GM21447 (cell line): Measurements from ENCODE around the gene GRB10.

Source experiments
- ATAC-seq: cut with Tn5 transposase; IDR thresholded peaks from one replicate; pipeline ENCODE4 v1.9.1; 2021; ENCODE audit not compliant: unreplicated experiment

Gene GRB10

DNA sequence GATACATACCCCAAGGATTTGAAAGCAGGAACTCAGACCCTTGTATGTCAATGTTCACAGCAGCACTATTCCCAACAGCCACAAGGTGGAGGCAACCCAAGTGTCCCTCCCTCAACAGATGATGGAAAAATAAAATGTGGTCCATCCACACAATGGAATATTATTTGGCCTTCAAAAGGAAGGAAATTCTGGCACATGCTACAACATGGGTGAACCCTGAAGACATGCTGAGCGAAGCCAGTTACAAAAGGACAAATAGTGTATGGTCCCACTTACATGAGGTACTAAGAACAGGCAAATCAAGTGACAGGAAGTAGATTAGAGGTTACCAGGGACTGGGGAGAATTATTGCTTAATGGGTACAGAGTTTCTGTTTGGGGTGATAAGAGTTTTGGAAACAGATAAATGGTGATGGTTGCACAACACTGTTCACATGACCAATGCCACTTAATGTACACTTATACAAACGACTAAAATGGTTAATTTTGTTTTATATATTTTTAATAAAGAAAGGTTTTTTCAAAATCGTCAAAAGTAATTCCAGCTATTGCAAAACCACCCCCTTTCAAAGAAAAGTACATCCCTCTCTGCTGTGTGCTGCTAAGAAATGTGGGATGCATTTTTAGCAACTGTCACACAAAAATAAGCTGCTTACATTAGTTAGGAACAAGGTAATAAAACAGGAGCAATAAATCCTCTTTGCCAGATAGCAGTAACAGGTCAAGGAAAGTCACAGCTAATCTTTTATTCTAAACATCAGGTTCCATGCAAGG lies 85.7 kb downstream of the GRB10 start:
- ATAC-seq = no peak

DNA sequence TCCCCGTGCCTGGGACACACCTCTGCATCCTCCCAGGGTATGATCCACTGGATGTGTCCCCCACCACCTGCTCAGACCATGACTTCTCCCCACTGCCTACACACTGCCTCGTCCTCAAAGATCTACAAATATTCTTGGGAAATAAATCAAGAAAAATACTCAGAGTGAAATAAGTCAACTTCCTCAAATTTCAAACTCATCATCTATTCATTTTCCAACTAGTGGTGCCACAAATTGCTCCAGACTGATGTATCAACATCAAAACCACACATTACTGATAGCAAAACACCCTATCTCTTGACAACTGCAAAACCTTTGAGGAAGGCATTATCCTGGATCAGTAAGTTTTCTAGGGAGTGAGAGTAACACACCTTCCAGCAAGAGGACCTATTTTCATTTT lies 87.7 kb downstream of the GRB10 start:
- no peak for ATAC-seq

DNA sequence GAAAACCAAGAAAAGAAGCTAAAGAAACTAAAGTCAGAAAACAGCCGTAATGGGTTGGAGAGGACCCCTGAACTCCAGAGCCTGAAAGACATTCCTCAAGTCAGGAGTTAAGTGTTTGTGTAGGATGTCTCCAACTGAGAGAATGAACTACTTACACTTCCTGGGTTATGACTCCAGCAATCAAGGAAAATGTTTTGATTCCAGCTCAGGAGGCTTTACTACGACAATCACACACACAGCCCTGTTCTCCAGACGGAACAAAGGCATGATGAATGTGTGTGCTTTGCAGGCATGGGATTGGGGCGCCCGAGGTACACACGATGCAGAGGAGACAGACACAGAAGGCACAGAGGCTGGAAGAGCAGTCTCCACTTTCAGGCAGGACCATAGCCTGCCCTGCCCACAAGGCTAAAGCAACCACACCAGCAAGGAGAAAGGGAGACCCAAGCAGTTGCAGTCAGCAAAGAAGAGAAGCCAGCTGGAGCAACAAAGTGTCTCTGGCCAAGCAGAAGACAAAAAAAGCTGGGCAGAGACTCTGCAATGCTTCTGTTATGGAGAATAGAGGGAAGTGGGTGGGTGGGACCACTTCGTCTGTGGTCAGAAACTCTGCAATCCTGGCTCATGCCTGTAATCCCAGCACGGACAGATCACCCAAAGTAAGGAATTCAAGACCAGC lies 89.1 kb downstream of the GRB10 start:
- no peak for ATAC-seq

DNA sequence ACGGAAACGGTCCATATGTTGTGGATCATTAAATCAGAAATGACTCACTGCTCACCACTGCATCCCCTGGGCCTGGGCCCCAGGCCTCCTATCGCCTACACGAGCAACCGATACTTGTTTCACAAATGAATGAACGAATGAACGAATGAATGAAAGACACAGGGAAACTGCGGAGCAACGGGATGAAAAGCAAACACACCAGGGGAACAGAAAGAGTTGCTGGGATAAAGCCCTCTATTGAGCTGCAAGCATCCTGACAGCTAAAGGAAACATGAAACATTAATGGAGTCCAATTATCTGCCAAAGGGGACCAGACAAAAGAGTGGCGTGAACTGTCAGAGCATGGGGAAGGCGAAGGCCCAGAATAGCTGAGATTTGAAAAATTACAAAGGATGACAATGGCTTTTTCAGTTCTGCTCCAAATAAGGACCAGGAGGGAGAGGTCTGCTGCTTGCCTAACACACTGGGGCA lies 92.1 kb downstream of the GRB10 start:
- ATAC-seq = no peak

DNA sequence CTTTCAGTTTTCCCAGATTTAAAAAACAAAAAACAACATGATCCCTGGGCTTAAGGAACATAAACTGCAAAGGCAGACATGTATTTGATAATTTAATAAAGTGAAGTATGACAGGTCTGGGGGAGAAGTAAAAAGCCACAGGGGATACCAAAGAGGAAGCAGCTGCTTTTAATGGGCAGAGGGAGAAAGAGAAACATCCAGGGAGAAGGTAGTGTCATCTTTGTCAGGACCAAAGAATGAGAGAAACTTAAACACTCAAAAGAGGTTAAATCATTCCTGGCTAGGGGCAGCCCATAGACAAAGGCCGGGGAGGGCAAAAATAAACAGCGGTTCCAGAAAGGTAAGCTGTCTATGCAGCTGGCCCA lies 94.5 kb downstream of the GRB10 start:
- ATAC-seq = no peak

DNA sequence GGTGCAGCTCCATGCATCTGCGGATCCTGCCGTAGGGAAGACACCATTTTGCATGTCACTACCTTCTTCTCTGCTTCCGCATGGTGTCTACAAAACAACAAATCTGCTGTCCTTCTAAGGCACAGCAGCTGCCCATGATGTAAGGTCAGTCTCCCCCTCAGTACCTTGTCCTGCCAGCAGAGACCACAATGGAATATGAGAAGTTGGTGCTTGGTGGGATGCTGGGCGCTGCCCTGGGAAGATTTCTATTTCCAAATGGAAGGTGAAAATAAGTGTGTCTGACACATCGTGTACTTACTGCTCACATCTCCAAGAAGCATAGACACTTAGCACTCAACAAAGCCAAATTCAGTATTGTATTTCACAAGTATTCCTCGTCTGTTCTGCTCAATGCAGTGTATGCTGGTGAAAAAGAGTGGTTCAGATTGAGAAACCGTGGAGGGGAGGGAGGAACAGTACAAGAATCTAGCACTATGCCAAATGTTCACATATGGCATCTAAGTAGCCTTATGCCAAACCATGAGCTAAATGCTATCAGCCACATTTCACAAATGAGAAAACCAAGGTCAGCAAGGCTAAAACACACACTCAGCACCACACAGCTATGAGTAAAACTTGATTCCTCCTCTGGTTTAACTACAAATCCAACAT lies 95.0 kb downstream of the GRB10 start:
- ATAC-seq = no peak

DNA sequence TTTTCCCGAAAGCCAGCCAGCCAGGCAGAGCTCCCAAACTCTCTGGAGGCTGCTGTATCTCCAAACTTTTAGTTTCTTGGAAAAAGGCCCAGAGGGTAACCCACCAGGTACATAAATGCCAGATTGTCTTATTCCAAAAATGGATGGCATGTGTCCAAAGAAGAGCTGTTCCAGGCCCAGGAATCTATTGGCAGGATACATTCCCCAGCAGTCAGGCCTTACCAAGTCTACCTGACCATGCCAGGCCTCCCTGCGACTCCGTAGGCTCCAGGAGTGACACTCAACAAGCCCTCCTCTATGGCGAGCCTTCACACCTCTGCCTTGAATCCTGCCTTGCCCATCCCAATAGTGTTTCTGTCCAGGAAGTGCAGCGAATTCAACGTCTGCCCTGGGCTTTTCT lies 95.6 kb downstream of the GRB10 start:
- ATAC-seq = no peak

DNA sequence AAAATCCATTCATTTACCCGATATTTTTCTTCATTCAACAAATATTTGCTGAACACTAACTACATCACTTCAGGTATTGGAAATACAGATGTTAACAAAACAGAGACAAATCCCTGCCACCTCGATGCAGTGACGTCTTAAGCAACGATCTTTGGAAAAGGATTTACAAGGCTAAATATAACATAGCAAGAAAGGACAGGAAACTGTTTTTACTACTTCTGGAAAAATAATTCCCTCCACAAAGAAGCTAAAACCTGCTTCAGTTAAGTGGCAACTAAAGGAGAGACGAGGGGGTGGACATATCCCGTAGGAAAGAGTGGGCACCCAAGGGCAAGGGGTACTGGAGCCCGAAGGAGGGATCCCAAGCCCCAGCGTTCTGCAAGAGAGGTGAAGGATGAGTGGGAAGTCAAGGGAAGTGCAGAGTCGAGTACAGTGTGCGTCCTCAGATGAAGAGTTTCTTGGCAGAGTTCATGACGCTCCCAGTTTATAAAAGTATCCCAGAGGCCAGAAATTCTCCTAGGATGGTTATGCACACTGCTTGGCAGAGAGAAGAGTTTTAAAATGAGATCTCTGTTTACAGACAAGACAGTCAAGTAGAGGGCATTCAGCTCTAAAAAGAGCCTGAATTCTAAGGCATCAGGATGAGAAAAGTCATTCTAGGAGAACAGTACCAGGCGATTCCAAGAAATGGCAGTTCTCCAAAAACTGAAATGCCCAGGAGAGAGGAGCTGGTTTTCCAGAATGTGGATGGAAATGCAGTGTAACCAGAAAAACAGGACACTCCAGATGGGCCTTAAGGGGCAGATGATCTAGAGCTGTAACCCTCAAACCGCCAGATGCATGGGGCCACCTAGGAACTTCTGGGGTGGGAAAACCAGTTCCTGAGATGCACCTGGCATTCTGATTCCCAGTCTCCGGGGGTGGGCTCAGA lies 97.3 kb downstream of the GRB10 start:
- ATAC-seq = no peak

DNA sequence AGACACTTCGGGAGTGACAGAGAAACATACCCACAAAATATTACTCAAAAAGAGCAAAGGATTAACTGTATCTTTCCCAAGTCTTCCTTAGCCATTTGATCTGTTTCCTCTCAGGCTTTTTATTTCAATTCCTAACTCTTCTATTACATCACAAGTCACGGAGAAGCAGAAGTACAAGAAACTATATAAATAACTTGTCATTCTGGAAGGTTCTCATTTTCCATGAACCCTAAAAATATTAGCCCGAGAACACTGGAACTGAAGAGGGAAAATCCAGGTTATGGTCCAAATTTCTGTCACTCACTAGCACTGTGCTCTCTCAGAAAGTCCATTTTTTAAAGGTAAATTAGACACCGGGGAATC lies 98.0 kb downstream of the GRB10 start:
- ATAC-seq = no peak

DNA sequence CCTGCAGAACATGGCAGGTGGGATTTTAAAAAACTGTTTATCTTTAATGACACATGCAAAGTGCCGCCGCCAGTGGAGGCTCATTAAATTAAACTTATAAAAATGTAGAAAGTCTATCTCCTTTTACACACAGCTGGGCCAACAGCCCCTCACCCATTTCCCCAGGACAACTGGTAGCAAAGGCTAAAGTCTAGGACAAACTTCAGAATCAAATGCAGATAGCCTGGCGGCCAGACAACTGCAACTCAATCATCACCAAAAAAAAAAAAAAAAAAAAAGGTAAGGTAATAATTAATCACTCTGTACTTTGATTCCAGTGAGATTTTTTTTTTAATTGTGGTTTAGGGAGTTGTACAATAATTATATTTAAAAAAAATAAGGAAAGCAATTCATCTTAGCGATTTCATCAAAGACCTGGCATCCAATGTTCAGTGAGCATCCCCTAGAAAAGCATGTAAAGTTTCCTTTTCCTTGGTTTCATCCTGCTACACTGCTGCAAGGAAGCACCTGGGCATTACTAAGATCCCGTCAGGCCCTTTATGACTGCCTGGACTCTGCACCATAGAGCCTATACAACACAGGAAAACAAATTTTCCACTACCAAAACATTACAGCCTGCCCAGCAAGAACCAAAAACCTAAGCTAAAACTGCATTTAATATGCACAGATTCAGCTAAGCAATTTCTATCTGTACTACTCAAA lies 98.5 kb downstream of the GRB10 start:
- no peak for ATAC-seq

DNA sequence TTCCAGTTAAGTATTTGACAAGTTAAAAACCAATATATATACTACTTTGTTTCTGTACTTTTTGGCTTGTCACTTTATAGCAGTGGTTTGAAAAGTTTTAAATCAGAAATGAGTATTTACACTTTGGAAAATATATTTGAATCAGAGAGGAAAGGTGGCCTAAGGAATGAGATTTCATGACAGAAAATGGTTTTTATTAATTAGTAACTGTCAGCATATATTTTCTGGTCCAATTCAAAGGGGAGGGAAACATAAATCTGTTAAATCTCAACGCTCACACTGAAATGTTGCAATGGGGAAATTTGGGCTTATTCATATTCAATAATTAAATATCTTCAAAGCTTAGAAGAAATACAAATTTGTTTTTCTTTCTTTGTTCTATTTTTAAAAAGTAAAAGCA lies 100.1 kb downstream of the GRB10 start:
- no peak for ATAC-seq

DNA sequence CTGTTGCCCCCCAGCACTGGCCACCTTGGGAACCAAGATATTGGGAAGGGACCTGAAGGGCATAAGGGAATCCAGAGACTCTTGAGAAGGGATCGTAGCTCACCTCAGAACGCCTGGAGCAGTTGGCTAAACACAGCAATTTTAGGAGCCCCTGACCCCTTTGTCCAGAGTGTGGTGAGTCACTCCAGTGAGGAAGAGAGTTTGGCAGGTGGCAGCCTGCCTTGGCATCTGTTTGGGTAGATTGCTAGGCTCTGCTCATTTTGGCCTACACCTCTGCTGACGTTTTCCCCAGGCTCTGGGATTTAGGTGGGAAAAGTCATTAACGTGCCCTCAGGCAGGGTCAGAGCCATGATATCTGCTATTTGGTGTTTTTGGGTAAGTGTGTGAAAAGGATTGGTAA lies 100.6 kb downstream of the GRB10 start:
- ATAC-seq = no peak

DNA sequence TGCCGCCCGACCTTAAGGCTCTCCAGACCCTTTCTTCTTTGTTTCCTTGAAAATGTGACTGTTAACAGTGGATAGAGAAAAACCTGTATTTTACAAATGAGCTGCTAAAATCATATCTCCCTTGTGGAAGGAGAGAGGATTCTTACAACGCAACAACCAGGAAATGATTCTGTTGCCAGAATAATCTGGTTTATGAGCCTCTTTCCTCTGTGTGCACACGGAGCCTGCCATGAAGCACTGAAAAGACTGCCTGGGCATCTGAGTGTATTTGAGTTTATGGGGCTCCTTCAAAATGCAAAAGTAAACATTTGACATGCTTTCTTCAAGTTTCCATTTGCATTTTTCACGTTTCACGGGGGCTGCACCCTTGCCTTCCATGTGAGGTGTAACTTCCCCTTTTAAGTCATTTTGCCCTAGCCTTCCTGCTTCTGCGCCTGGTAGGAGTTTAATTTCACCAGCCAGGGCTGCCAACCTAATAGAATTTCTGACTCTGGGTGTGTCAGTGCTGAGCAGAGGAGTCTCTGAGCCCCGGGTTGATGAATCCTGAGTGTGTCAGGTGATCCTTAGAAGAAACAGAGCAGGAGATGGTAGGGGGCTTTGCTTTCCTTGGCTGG lies 101.2 kb downstream of the GRB10 start:
- no peak for ATAC-seq

DNA sequence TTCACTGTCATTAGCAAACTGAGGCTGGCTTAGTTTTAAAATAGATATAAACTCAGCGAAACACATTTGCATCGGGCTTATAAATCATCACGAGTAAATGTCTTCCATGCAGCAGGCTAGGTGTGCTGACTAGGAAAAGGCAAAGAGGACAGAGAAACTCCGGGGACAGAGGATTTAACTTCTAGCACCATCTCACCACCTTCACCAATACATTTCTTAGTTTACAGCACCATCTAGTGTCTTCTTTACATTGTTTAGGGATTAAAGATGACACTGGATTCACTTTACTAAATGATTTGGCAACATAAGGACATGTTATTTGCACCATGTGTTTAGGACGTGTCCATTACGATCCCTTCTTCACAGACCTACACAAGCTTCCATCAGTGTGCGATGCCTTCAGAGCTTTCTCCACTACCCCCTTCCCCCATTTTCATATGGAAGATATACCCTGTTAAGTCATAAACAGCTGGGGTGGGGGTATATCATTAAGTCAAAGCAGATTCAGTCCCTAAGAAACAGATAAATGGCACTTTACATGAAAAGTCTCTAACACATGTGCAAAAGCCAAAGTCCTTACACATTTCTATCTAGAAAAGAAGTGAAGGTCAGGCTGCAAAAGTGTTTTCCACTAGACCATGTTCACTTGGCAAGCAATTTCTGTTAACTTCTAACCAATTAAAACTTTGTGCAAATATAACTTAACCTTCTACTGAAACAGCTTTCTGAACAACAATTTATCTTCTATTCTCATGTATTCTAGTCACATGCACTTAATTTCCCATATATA lies 103.3 kb downstream of the GRB10 start:
- peak; percentile 84 for ATAC-seq

DNA sequence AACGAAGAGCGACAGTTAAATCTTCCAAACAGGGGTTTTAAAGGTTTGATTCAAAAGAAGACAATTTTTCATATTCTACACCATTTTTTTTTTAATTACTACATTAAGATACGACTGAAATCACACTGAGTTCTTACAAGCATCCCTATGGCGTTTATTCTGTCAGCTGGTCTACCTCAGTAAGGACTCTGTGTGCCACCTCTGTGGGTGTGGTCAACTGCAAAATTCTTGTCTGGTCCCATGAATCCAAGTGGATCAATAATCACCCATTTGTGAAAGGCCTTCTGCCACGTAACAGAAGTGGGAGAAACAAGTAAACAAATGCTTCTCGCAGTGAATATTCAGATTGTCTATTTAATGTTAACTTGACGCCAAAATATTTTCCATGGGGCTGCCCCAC lies 104.1 kb downstream of the GRB10 start:
- ATAC-seq = no peak

DNA sequence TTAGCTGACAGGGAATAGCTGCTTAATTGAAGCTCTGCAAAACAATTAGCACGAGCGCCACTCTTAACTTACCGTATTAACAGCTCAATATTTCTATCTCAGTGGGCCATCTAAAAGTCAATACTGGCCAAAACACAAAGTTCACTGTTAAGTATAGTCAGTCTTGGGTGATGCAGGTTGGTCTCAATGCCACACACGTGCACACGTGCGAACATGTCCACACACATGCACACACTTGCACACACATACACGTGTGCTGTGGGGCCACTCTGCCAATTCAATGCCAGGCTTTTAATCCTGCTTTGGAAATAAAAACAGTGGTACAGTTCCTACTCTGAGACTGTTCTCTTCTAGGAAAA lies 105.1 kb downstream of the GRB10 start:
- no peak for ATAC-seq

DNA sequence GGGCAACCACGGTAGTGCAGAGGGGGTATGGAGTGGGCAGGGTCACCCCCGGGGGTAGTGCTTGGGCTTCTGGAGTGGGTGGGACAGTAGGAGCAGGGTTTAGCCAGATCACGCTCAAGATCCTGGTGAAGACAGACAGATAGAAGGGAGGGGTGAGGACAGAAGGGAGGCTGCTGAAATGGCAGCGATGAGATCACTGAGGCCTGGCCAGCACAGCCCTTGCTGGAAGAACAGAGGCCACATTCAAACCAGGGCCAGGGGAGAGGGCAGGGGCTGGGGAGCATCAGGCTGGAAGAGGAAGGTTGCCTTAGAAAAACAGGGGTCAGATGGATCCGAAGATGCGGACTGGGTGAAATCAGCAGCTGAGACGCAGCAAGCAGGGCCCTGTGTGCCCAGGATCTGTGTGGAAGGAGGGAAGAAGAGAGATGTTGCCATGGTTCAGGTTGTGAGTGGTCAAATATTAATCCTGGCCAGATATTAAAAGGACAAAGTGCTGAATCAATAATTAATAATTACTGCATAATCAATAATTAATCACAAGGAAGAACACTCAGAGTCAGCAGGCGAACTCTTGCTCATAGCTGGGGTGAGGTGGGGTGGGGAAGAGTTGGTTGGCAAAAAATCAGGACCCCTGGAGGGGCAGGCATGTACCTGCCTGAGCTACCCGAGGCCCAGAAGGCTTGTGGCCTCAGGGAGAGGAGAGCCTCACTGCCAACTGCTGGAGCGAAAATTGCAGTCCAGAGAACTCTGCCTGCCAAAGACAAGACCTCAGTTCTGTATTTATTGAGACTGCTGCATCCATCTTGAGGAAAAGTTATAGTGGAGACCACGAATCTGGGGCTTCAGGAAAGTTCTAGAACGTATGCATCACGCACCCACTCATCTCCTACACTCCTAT lies 105.7 kb downstream of the GRB10 start:
- ATAC-seq = no peak

DNA sequence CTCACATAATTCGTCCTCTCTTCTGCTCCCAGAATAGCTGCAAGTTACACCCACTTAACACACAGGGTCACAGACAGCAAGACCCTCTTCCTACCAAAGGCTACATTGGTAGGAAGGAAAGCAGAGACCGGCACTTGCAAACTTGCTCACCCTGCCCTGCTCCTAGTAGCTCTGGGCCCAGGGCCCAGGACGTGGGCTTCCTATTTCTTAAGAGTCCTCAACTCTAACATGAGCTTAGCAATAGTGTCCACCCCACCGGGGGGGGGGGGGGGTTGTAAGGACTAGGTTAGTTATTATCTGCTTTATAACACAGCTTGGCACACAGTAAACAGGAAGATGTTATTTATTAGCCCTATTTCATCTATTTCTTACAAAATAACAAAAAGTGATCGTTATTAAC lies 106.6 kb downstream of the GRB10 start:
- ATAC-seq = no peak
